Naive B cell (primary cell): ENCODE results near the gene PSMC3. TPM values are rescaled to one million over a fixed set of nuclear protein-coding genes. Genes with fewer than 3 reads are reported as not detected.

Experiments used
- ATAC-seq, 2 donors: fragments of 150-1000 bp; cut with Tn5 transposase; 2 replicates each; pipeline ENCODE4 v1.10.0; 2021; ENCODE audit warnings: low read depth in 2 of 2, mild to moderate bottlenecking in 2 of 2, moderate library complexity in 2 of 2
- DNase-seq: peaks from one replicate; pipeline ENCODE4 v3.0.0; 2022
- H3K27ac Mint-ChIP-seq, 6 donors: one replicate each; pipeline ENCODE4 v1.8.0; 2020 to 2022; ENCODE audit warnings: mild to moderate bottlenecking in 6 of 6, mixed read lengths in 6 of 6, moderate library complexity in 5 of 6, inconsistent platforms in 2 of 6
- H3K27me3 Mint-ChIP-seq, 3 donors: one replicate each; pipeline ENCODE4 v1.8.0; 2021 to 2022; ENCODE audit warnings: mixed read lengths in 3 of 3, mild to moderate bottlenecking in 1 of 3
- H3K36me3 Mint-ChIP-seq, 2 donors: one replicate each; pipeline ENCODE4 v1.8.0; 2020 to 2022; ENCODE audit warnings: mixed read lengths in 2 of 2, inconsistent platforms in 1 of 2, mild to moderate bottlenecking in 1 of 2
- H3K4me1 Mint-ChIP-seq, 3 donors: one replicate each; pipeline ENCODE4 v1.8.0; 2020 to 2022; ENCODE audit warnings: mixed read lengths in 3 of 3, inconsistent platforms in 1 of 3, mild to moderate bottlenecking in 1 of 3, moderate library complexity in 1 of 3
- H3K4me3 Mint-ChIP-seq, 8 donors: one replicate each; pipeline ENCODE4 v1.8.0; 2020 to 2022; ENCODE audit warnings: mild to moderate bottlenecking in 8 of 8, mixed read lengths in 8 of 8, moderate library complexity in 8 of 8, inconsistent platforms in 2 of 8
- H3K9me3 Mint-ChIP-seq, 7 donors: one replicate each; pipeline ENCODE4 v1.8.0; 2020 to 2022; ENCODE audit warnings: mixed read lengths in 7 of 7, mild to moderate bottlenecking in 5 of 7, inconsistent platforms in 2 of 7, moderate library complexity in 1 of 7
- polyA plus RNA-seq, 6 donors: library from polyadenylated mRNA; unstranded; fragments of 300-500 nt; fragmentation: Illumina TruSeq; gene quantifications; one replicate each; pipeline ENCODE4 v1.2.3, GENCODE V29; 2021; ENCODE audit warnings: low read depth in 6 of 6

PSMC3 gene
- polyA plus RNA-seq, 6 donors from 2014 or later: 78.6 to 109 (median 95.1) TPM

GRCh38 chr11:47393163-47394049 is 32.8 kb downstream of the PSMC3 start:
- no peak for ATAC-seq
- peak overlapping the region in 5 of 6 donors; percentile 63 to 97 (median 94) for H3K27ac Mint-ChIP-seq
- no peak for DNase-seq
- H3K4me1 Mint-ChIP-seq: peaks cover 46 to 77% (median 73%) of the 10 kb centered on the region in 3 donors
- H3K27me3 Mint-ChIP-seq: no peaks in the 10 kb centered on the region
- H3K36me3 Mint-ChIP-seq: no peaks in the 10 kb centered on the region
- H3K4me3 Mint-ChIP-seq: peak overlapping the region; percentile 64 to 95 (median 84)
- no peaks in the 10 kb centered on the region for H3K9me3 Mint-ChIP-seq

GRCh38 chr11:47392546-47393162 is 33.6 kb downstream of the PSMC3 start:
- Mint-ChIP-seq H3K4me3 (peak overlapping the region in 6 of 8 donors; percentile 29 to 80 (median 60)), H3K27ac (peak overlapping the region in 5 of 6 donors; percentile 26 to 94 (median 47)), H3K36me3 (no peaks in the 10 kb centered on the region), H3K27me3 (no peaks in the 10 kb centered on the region), H3K4me1 (peaks cover 42 to 72% (median 69%) of the 10 kb centered on the region in 3 donors), H3K9me3 (no peaks in the 10 kb centered on the region)
- ATAC-seq: no peak
- DNase-seq: no peak

GRCh38 chr11:47391711-47392432 is 34.4 kb downstream of the PSMC3 start:
- Mint-ChIP-seq H3K27ac (peak overlapping the region in 3 of 6 donors; percentile 57 to 94 (median 83)), H3K27me3 (no peaks in the 10 kb centered on the region), H3K4me1 (peaks cover 38 to 65% (median 63%) of the 10 kb centered on the region in 3 donors), H3K4me3 (peak overlapping the region in 4 of 8 donors; percentile 29 to 80 (median 60)), H3K9me3 (no peaks in the 10 kb centered on the region), H3K36me3 (no peaks in the 10 kb centered on the region)
- no peak for ATAC-seq
- DNase-seq: no peak

- no peaks in the 10 kb centered on the region for H3K36me3 Mint-ChIP-seq
- DNase-seq (no peak), ATAC-seq (no peak)
- H3K9me3 Mint-ChIP-seq: no peaks in the 10 kb centered on the region
- peak overlapping the region in 3 of 8 donors; percentile 13 to 53 (median 43) for H3K4me3 Mint-ChIP-seq
- peak overlapping the region in 1 of 6 donors; percentile 94 for H3K27ac Mint-ChIP-seq
- peaks cover 38 to 61% (median 61%) of the 10 kb centered on the region in 3 donors for H3K4me1 Mint-ChIP-seq
- H3K27me3 Mint-ChIP-seq: no peaks in the 10 kb centered on the region
These were observed 35.1 kb downstream of the PSMC3 start for GRCh38 chr11:47391077-47391583.

GRCh38 chr11:47390422-47390760 is 35.8 kb downstream of the PSMC3 start:
- Mint-ChIP-seq H3K27ac (peak overlapping the region in 1 of 6 donors; percentile 78), H3K4me1 (peaks cover 33 to 54% (median 53%) of the 10 kb centered on the region in 3 donors), H3K27me3 (no peaks in the 10 kb centered on the region), H3K9me3 (no peaks in the 10 kb centered on the region), H3K4me3 (peak overlapping the region in 1 of 8 donors; percentile 43), H3K36me3 (no peaks in the 10 kb centered on the region)
- ATAC-seq: no peak
- no peak for DNase-seq

- Mint-ChIP-seq H3K27ac (peak overlapping the region in 3 of 6 donors; percentile 54 to 81 (median 62)), H3K36me3 (no peaks in the 10 kb centered on the region), H3K4me3 (peak overlapping the region in 1 of 8 donors; percentile 15), H3K4me1 (peaks cover 30 to 52% (median 50%) of the 10 kb centered on the region in 3 donors), H3K9me3 (no peaks in the 10 kb centered on the region), H3K27me3 (no peaks in the 10 kb centered on the region)
- ATAC-seq (no peak), DNase-seq (no peak)
These were observed 36.4 kb downstream of the PSMC3 start for GRCh38 chr11:47389577-47390421.

- no peak for ATAC-seq
- Mint-ChIP-seq H3K27me3 (no peaks in the 10 kb centered on the region), H3K4me3 (no peak overlapping the region), H3K9me3 (no peaks in the 10 kb centered on the region), H3K27ac (peak overlapping the region in 2 of 6 donors; percentile 52 to 81), H3K36me3 (no peaks in the 10 kb centered on the region), H3K4me1 (peaks cover 25 to 46% (median 45%) of the 10 kb centered on the region in 3 donors)
- no peak for DNase-seq
These were observed 37.3 kb downstream of the PSMC3 start for GRCh38 chr11:47388697-47389576.

- Mint-ChIP-seq H3K9me3 (no peaks in the 10 kb centered on the region), H3K36me3 (no peaks in the 10 kb centered on the region), H3K27ac (peak overlapping the region in 3 of 6 donors; percentile 41 to 54 (median 47)), H3K27me3 (no peaks in the 10 kb centered on the region), H3K4me1 (peaks cover 23 to 41% (median 37%) of the 10 kb centered on the region in 3 donors), H3K4me3 (peak overlapping the region in 1 of 8 donors; percentile 2)
- ATAC-seq (no peak), DNase-seq (no peak)
These were observed 38.1 kb downstream of the PSMC3 start for GRCh38 chr11:47387944-47388696.

- Mint-ChIP-seq H3K4me3 (no peak overlapping the region), H3K36me3 (no peaks in the 10 kb centered on the region), H3K27ac (no peak overlapping the region), H3K4me1 (peaks cover 8 to 24% (median 15%) of the 10 kb centered on the region in 3 donors), H3K27me3 (no peaks in the 10 kb centered on the region), H3K9me3 (no peaks in the 10 kb centered on the region)
- DNase-seq (no peak), ATAC-seq (no peak)
These were observed 41.7 kb downstream of the PSMC3 start for GRCh38 chr11:47384498-47384897.

GRCh38 chr11:47383071-47383470 is 43.2 kb downstream of the PSMC3 start:
- Mint-ChIP-seq H3K36me3 (no peaks in the 10 kb centered on the region), H3K9me3 (no peaks in the 10 kb centered on the region), H3K27ac (peak overlapping the region in 1 of 6 donors; percentile 81)

GRCh38 chr11:47380078-47380477 is 46.2 kb downstream of the PSMC3 start:
- no peak overlapping the region for H3K4me3 Mint-ChIP-seq
- peaks cover 29 to 34% (median 32%) of the 10 kb centered on the region in 3 donors for H3K4me1 Mint-ChIP-seq
- DNase-seq (no peak), ATAC-seq (no peak)
- H3K36me3 Mint-ChIP-seq: no peaks in the 10 kb centered on the region
- H3K27me3 Mint-ChIP-seq: no peaks in the 10 kb centered on the region
- no peak overlapping the region for H3K27ac Mint-ChIP-seq
- no peaks in the 10 kb centered on the region for H3K9me3 Mint-ChIP-seq

More at GRCh38 chr11:47383071-47383470, 43.2 kb downstream of the PSMC3 start:
- Mint-ChIP-seq H3K4me1 (peaks cover 10 to 14% (median 11%) of the 10 kb centered on the region in 3 donors), H3K27me3 (no peaks in the 10 kb centered on the region), H3K4me3 (no peak overlapping the region)
- DNase-seq (no peak), ATAC-seq (no peak)
